ENCODE data around the gene HOXA13. TPM values are rescaled to one million over a fixed set of nuclear protein-coding genes. Genes with fewer than 3 reads are reported as not detected.

Gene HOXA13
- total and polyA plus RNA-seq, 10 of the 15 experiments (the other 5 are each of a cell fraction or from before 2014, with no cell fraction given): not detected

DNA sequence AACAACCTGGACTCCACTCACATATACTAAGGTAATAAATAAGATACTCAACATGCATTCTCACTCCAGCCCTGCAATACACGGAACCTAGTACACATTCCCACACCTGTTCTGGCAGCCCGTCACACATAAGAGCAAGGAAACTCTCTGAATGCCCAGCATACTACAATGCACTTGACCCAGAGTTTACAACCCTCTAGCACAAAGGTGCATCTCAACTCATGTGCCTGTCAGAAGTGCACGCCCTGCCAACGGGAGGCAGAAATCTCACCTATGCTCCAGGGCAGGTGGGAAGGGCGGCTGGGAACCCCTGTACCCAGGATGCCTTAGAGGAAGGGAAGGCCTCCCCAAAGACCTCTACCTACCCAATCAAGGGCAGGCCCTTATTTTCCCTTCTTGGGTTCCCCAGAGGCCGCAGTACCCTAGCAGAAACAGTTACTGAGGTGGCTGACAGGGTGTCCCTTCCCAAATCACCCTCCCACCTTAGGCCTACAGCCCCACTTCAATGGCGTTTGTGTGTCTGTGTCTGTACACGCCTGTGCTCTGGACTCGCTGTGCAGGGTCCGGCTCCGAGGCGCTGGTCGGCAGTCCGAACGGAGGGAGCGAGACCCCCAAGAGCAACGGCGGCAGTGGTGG, 44.7 kb upstream of the HOXA13 start:
- intact Hi-C loops (cut with micrococcal nuclease; ENCODE audit: unreplicated experiment) (no loop called here), in situ Hi-C loops (cut with MboI) (no loop called here)
- Histone ChIP-seq H3K36me3 (ENCODE audit: control insufficient read depth in 2 of 2, insufficient read depth in 2 of 2, low read length in 1 of 2) (no peaks in the 10 kb centered on the region), H3K4me3 (no peak overlapping the region), H3K4me1 (ENCODE audit: control insufficient read depth, insufficient read depth, low read length) (no peaks in the 10 kb centered on the region), H3K9me3 (replicated peaks; ENCODE audit: control insufficient read depth, insufficient read depth, low read length) (no peaks in the 10 kb centered on the region; the same call in 2 of the 3 replicates), H3K27ac (ENCODE audit: control insufficient read depth, insufficient read depth) (no peak overlapping the region), H3K27me3 (replicated peaks in 1 of 2; ENCODE audit: control insufficient read depth in 2 of 2, insufficient read depth in 2 of 2, low read length in 1 of 2) (peaks cover 21 to 25% of the 10 kb centered on the region in 2 experiments), H2AFZ (ENCODE audit: control insufficient read depth, low read depth, low read length) (no peak overlapping the region), H4K20me1 (ENCODE audit: control insufficient read depth, insufficient read depth) (no peaks in the 10 kb centered on the region), H3K4me2 (ENCODE audit: control insufficient read depth, insufficient read depth) (no peak overlapping the region), H3K79me2 (ENCODE audit: control insufficient read depth, insufficient read depth, low read length) (no peaks in the 10 kb centered on the region), H3K9ac (ENCODE audit: control insufficient read depth, insufficient read depth, low read length) (no peak overlapping the region)
- no peak for ATAC-seq
- no TSS peak for BruUV-seq (replicated peaks)
- ChIA-PET SMC1A (ENCODE audit: uncharacterized antibody, unreplicated experiment) (no interaction called here), CTCF (no interaction called here), RAD21 (ENCODE audit: unreplicated experiment) (no interaction called here), POLR2A (no interaction called here)
- WGBS (ENCODE audit: insufficient coverage, insufficient replicate concordance, low lambda C conversion rate, missing lambda C conversion rate): 29% methylated on average over 12 of the region's 18 CpGs
- DNase-seq (ENCODE audit: low read depth, low spot score): no peak
- no peak for FAIRE-seq
- TF ChIP-seq PAX8 (IDR thresholded peaks at IDR 0.05) (no peak), CREM (IDR thresholded peaks at IDR 0.05; ENCODE audit: low read depth) (no peak), TARDBP (IDR thresholded peaks at IDR 0.05; ENCODE audit: borderline replicate concordance) (no peak), GABPA (IDR thresholded peaks at IDR 0.05; ENCODE audit: low read depth) (no peak), NR2C2 (IDR thresholded peaks at IDR 0.05; ENCODE audit: borderline replicate concordance, control insufficient read depth, insufficient read length, low read depth) (no peak), PAX5 (IDR thresholded peaks at IDR 0.05; ENCODE audit: borderline replicate concordance, low read depth, low read length) (no peak), SREBF1 (IDR thresholded peaks at IDR 0.05; ENCODE audit: low read length) (no peak), FOXK2 (IDR thresholded peaks at IDR 0.05) (no peak), HCFC1 (IDR thresholded peaks at IDR 0.05; ENCODE audit: low read length) (no peak), CHD2 (IDR thresholded peaks at IDR 0.05; ENCODE audit: borderline replicate concordance, low read depth, low read length) (no peak), JUND (IDR thresholded peaks at IDR 0.05; ENCODE audit: low read depth, low read length) (no peak), CHD1 (IDR thresholded peaks at IDR 0.05; ENCODE audit: low read depth, low read length) (no peak)
- TF ChIP-seq, protein P1, sequence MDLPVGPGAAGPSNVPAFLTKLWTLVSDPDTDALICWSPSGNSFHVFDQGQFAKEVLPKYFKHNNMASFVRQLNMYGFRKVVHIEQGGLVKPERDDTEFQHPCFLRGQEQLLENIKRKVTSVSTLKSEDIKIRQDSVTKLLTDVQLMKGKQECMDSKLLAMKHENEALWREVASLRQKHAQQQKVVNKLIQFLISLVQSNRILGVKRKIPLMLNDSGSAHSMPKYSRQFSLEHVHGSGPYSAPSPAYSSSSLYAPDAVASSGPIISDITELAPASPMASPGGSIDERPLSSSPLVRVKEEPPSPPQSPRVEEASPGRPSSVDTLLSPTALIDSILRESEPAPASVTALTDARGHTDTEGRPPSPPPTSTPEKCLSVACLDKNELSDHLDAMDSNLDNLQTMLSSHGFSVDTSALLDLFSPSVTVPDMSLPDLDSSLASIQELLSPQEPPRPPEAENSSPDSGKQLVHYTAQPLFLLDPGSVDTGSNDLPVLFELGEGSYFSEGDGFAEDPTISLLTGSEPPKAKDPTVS (IDR thresholded peaks at IDR 0.05; ENCODE audit: low read depth, low read length): no peak
- TF ChIP-seq, protein P2, sequence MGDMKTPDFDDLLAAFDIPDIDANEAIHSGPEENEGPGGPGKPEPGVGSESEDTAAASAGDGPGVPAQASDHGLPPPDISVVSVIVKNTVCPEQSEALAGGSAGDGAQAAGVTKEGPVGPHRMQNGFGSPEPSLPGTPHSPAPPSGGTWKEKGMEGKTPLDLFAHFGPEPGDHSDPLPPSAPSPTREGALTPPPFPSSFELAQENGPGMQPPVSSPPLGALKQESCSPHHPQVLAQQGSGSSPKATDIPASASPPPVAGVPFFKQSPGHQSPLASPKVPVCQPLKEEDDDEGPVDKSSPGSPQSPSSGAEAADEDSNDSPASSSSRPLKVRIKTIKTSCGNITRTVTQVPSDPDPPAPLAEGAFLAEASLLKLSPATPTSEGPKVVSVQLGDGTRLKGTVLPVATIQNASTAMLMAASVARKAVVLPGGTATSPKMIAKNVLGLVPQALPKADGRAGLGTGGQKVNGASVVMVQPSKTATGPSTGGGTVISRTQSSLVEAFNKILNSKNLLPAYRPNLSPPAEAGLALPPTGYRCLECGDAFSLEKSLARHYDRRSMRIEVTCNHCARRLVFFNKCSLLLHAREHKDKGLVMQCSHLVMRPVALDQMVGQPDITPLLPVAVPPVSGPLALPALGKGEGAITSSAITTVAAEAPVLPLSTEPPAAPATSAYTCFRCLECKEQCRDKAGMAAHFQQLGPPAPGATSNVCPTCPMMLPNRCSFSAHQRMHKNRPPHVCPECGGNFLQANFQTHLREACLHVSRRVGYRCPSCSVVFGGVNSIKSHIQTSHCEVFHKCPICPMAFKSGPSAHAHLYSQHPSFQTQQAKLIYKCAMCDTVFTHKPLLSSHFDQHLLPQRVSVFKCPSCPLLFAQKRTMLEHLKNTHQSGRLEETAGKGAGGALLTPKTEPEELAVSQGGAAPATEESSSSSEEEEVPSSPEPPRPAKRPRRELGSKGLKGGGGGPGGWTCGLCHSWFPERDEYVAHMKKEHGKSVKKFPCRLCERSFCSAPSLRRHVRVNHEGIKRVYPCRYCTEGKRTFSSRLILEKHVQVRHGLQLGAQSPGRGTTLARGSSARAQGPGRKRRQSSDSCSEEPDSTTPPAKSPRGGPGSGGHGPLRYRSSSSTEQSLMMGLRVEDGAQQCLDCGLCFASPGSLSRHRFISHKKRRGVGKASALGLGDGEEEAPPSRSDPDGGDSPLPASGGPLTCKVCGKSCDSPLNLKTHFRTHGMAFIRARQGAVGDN (IDR thresholded peaks at IDR 0.05): no peak
- TF ChIP-seq, protein P3, sequence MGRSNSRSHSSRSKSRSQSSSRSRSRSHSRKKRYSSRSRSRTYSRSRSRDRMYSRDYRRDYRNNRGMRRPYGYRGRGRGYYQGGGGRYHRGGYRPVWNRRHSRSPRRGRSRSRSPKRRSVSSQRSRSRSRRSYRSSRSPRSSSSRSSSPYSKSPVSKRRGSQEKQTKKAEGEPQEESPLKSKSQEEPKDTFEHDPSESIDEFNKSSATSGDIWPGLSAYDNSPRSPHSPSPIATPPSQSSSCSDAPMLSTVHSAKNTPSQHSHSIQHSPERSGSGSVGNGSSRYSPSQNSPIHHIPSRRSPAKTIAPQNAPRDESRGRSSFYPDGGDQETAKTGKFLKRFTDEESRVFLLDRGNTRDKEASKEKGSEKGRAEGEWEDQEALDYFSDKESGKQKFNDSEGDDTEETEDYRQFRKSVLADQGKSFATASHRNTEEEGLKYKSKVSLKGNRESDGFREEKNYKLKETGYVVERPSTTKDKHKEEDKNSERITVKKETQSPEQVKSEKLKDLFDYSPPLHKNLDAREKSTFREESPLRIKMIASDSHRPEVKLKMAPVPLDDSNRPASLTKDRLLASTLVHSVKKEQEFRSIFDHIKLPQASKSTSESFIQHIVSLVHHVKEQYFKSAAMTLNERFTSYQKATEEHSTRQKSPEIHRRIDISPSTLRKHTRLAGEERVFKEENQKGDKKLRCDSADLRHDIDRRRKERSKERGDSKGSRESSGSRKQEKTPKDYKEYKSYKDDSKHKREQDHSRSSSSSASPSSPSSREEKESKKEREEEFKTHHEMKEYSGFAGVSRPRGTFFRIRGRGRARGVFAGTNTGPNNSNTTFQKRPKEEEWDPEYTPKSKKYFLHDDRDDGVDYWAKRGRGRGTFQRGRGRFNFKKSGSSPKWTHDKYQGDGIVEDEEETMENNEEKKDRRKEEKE (IDR thresholded peaks at IDR 0.05): no peak
- TF ChIP-seq, protein P4, sequence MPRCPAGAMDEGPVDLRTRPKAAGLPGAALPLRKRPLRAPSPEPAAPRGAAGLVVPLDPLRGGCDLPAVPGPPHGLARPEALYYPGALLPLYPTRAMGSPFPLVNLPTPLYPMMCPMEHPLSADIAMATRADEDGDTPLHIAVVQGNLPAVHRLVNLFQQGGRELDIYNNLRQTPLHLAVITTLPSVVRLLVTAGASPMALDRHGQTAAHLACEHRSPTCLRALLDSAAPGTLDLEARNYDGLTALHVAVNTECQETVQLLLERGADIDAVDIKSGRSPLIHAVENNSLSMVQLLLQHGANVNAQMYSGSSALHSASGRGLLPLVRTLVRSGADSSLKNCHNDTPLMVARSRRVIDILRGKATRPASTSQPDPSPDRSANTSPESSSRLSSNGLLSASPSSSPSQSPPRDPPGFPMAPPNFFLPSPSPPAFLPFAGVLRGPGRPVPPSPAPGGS (IDR thresholded peaks at IDR 0.05; ENCODE audit: borderline replicate concordance, insufficient read depth, low read depth, low read length, poor library complexity, severe bottlenecking): no peak
